Common myeloid progenitor, CD34-positive (primary cell): ENCODE data around the gene ZNF668.
A peak's percentile ranks its signal among the peaks of the same experiment; 100 is the strongest.

Experiments used
- CTCF ChIA-PET: fragments of 350-600 bp; sonication (Branson Sonifier 250); formaldehyde crosslinking; loops from one replicate; lab custom pipeline; 2021; ENCODE audit warnings: antibody characterized with exemption; lab: Charles Lee
- POLR2A ChIA-PET: fragments of 350-600 bp; sonication (Branson Sonifier 250); formaldehyde crosslinking; loops from one replicate; lab custom pipeline; 2021; ENCODE audit warnings: antibody characterized with exemption; lab: Charles Lee
- DNase-seq, 3 donors: peaks; one replicate each; pipeline versions ENCODE4 v3.0.0 to v3.0.0-alpha.2; 2013
- H3K27ac ChIP-seq, 2 experiments: 1 replicate in 1 of 2; 2 replicates in 1 of 2; pipeline ENCODE4 v1.7.0; 2013; ENCODE audit warnings: inconsistent platforms in 2 of 2, low read length in 2 of 2, mild to moderate bottlenecking in 2 of 2, low read depth in 1 of 2, moderate library complexity in 1 of 2; ENCODE audit not compliant: severe bottlenecking in 2 of 2, insufficient read depth in 1 of 2, poor library complexity in 1 of 2
- H3K27me3 ChIP-seq, 5 experiments: replicated peaks in 2 of 5; 1 replicate in 3 of 5; 2 replicates in 2 of 5; pipeline versions ENCODE4 v1.6.1 to v1.7.0; 2013; ENCODE audit warnings: low read length in 4 of 5, mild to moderate bottlenecking in 2 of 5, moderate library complexity in 2 of 5, inconsistent platforms in 1 of 5; ENCODE audit not compliant: insufficient read depth in 5 of 5, control insufficient read depth in 4 of 5
- H3K36me3 ChIP-seq, 4 experiments: 1 replicate in 2 of 4; 2 replicates in 2 of 4; pipeline versions ENCODE4 v1.6.1 to v1.7.0; 2013; ENCODE audit warnings: low read length in 3 of 4, control low read depth in 1 of 4, mild to moderate bottlenecking in 1 of 4; ENCODE audit not compliant: control insufficient read depth in 4 of 4, insufficient read depth in 4 of 4
- H3K4me1 ChIP-seq, 4 experiments: 1 replicate in 3 of 4; 2 replicates in 1 of 4; pipeline versions ENCODE4 v1.6.1 to v1.7.1; 2013; ENCODE audit warnings: low read length in 3 of 4, mild to moderate bottlenecking in 3 of 4, control low read depth in 1 of 4, inconsistent platforms in 1 of 4, moderate library complexity in 1 of 4; ENCODE audit not compliant: control insufficient read depth in 4 of 4, insufficient read depth in 4 of 4; ENCODE audit errors: control extremely low read depth in 1 of 4
- H3K4me3 ChIP-seq, 7 experiments: 1 replicate in 4 of 7; 2 replicates in 3 of 7; pipeline versions ENCODE4 v1.5.1 to v1.7.0; 2013; ENCODE audit warnings: mild to moderate bottlenecking in 7 of 7, low read length in 6 of 7, moderate library complexity in 6 of 7, inconsistent platforms in 2 of 7, low read depth in 2 of 7, control low read depth in 1 of 7; ENCODE audit not compliant: insufficient read depth in 4 of 7, control insufficient read depth in 1 of 7; ENCODE audit errors: extremely low read depth in 1 of 7
- H3K9me3 ChIP-seq, 5 experiments: 1 replicate in 4 of 5; 2 replicates in 1 of 5; pipeline versions ENCODE4 v1.6.1 to v1.7.1; 2013; ENCODE audit warnings: low read length in 4 of 5, mild to moderate bottlenecking in 2 of 5, inconsistent platforms in 1 of 5, low read depth in 1 of 5, moderate library complexity in 1 of 5; ENCODE audit not compliant: control insufficient read depth in 4 of 5, insufficient read depth in 2 of 5; ENCODE audit errors: control extremely low read depth in 1 of 5
- WGBS: methylation state at CpG from one replicate; pipeline ENCODE4 v1.1.5; 2013; ENCODE audit not compliant: insufficient coverage; 5-methylcytosine and 5-hydroxymethylcytosine counted together

The ZNF668 gene

DNA sequence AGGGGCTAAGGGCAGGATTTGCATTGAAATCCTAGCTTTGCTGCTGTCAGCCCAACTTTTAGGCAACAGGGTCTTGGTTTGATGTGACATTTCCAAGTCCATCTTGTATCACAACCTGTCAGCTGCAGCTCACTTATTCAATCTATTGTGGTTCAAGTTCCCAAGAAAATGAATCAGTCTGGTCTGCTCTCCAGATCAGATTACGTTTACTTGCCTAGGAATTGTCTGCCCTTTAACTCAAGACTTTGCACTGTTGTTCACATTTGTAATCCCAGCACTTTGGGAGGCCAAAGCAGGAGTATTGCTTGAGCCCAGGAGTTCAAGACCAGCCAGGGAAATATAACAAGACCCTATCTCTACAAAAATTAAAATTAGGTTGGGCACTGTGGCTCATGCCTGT is 30.7 kb downstream of the ZNF668 start:
- whole genome bisulfite sequencing, result 100% methylated on average over 1 of the region's 1 CpG
- no peaks in the 10 kb centered on the region for H3K27me3 ChIP-seq
- no peak for DNase-seq
- peaks cover 17 to 46% (median 26%) of the 10 kb centered on the region in 4 experiments for H3K36me3 ChIP-seq
- H3K4me1 ChIP-seq, result peaks cover 0 to 2% (median 1%) of the 10 kb centered on the region in 4 experiments
- no peaks in the 10 kb centered on the region for H3K9me3 ChIP-seq
- POLR2A ChIA-PET, result no interaction called here
- CTCF ChIA-PET, result interaction anchor here (1.6 kb wide), 1 partner anchor 58 kb away, joined by 4 read pairs; the partner anchor contains the start of gene HSD3B7
- H3K27ac ChIP-seq, result no peak overlapping the region
- H3K4me3 ChIP-seq, result no peak overlapping the region

GRCh38 chr16:31042866-31043265 is 31.2 kb downstream of the ZNF668 start:
- Histone ChIP-seq H3K4me1 (no peaks in the 10 kb centered on the region), H3K27ac (no peak overlapping the region), H3K36me3 (peaks cover 17 to 50% (median 31%) of the 10 kb centered on the region in 4 experiments), H3K9me3 (no peaks in the 10 kb centered on the region), H3K4me3 (no peak overlapping the region), H3K27me3 (no peaks in the 10 kb centered on the region)
- WGBS, result 97% methylated on average over 10 of the region's 10 CpGs
- no peak for DNase-seq
- ChIA-PET POLR2A (no interaction called here), CTCF (interaction anchor here (0.8 to 1.6 kb wide), 4 partner anchors 15 to 58 kb away, joined by 3 to 4 read pairs (median 4); partner anchors contain the start of gene HSD3B7)

DNA sequence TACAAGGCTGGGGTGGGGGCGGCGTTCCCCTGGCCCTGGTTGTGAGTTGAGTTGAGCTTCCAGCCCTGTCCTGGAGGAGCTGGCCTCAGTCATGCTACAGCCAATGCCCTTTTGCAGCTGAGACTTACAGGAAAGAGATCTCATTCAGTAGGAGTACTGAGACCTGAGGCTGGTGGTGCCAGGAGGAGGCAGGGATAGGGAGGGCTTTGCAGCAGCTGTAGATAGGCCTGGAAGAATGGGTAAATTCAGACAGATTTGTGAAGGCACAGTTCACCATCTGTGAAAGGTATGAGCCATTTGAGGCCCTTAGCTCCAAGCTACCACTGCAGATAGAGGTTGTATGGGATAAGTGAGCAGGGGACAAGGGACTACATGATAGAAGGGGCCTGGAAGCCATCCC is 35.0 kb downstream of the ZNF668 start:
- Histone ChIP-seq H3K4me3 (no peak overlapping the region), H3K27me3 (no peaks in the 10 kb centered on the region), H3K4me1 (peaks cover 0 to 11% (median 6%) of the 10 kb centered on the region in 4 experiments), H3K9me3 (no peaks in the 10 kb centered on the region), H3K36me3 (peaks cover 22 to 75% (median 42%) of the 10 kb centered on the region in 4 experiments), H3K27ac (no peak overlapping the region)
- CTCF ChIA-PET, result interaction anchor here (1.4 to 1.9 kb wide), 2 partner anchors 12 to 26 kb away, joined by 3 to 7 read pairs; no protein-coding TSS in a partner anchor
- POLR2A ChIA-PET, result interaction anchor here (1.6 kb wide), 1 partner anchor 35 kb away, joined by 3 read pairs; the partner anchor contains the start of genes ZNF646 and ZNF668
- WGBS, result 100% methylated on average over 2 of the region's 2 CpGs
- no peak for DNase-seq

- H3K27ac ChIP-seq, result no peak overlapping the region
- H3K4me3 ChIP-seq, result no peak overlapping the region
- ChIA-PET POLR2A (interaction anchor here (0.7 kb wide), 1 partner anchor 33 kb away, joined by 3 read pairs; no protein-coding TSS in a partner anchor), CTCF (interaction anchor here (0.5 to 2.7 kb wide), 2 partner anchors 52 to 415 kb away, joined by 3 to 11 read pairs; partner anchors contain the start of gene HSD3B7)
- H3K4me1 ChIP-seq, result peaks cover 3 to 26% (median 20%) of the 10 kb centered on the region in 4 experiments
- no peaks in the 10 kb centered on the region for H3K27me3 ChIP-seq
- H3K36me3 ChIP-seq, result peaks cover 18 to 55% (median 31%) of the 10 kb centered on the region in 4 experiments
- no peaks in the 10 kb centered on the region for H3K9me3 ChIP-seq
- no peak for DNase-seq
- 100% methylated on average over 1 of the region's 2 CpGs for WGBS
Measured at GRCh38 chr16:31036691-31037090, 37.3 kb downstream of the ZNF668 start.

DNA sequence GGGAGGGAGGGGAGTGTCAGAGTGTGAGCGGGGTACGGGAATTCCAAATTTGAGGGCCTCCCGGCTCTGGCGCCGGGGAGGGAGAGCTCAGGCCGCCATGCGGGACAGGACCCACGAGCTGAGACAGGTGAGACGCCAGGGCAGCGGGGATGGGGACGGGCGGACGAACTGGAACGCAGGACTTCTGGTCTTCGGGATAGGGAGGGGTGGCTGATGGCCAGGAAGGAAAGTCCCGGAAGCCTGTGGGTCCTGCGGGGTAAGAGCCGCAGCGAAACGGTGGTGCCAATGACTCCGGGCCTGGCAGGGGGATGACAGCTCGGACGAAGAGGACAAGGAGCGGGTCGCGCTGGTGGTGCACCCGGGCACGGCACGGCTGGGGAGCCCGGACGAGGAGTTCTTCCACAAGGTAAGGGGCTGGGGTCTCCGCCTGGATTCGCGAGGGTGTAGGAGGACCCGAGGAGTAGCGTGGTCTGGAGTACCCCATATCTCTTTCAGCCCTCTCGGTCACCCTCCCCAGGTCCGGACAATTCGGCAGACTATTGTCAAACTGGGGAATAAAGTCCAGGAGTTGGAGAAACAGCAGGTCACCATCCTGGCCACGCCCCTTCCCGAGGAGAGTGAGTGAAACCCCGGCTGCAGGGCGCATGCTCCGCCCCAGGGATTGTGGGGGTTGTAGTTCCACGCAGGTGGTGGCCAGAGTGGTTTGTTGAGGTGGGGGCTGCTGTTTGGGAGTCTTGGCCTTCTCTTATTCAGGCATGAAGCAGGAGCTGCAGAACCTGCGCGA is 40.1 kb downstream of the ZNF668 start:
- Histone ChIP-seq H3K9me3 (no peaks in the 10 kb centered on the region), H3K27ac (peak overlapping the region; percentile 96 to 97), H3K36me3 (peaks cover 5 to 35% (median 21%) of the 10 kb centered on the region in 4 experiments), H3K4me3 (peak overlapping the region; percentile 79 to 100 (median 94)), H3K27me3 (no peaks in the 10 kb centered on the region), H3K4me1 (peaks cover 3 to 26% (median 21%) of the 10 kb centered on the region in 4 experiments)
- POLR2A ChIA-PET, result interaction anchor here (0.6 to 1.8 kb wide), 4 partner anchors 31 to 51 kb away, joined by 3 to 12 read pairs (median 3); partner anchors contain the start of genes ZNF646 and ZNF668
- peak; percentile 83 to 87 (median 85) for DNase-seq
- CTCF ChIA-PET, result interaction anchor here (1.0 kb wide), 2 partner anchors 40 to 49 kb away, joined by 3 read pairs; partner anchors contain the start of genes HSD3B7, ZNF646 and ZNF668
- WGBS, result 2% methylated on average over 28 of the region's 47 CpGs

DNA sequence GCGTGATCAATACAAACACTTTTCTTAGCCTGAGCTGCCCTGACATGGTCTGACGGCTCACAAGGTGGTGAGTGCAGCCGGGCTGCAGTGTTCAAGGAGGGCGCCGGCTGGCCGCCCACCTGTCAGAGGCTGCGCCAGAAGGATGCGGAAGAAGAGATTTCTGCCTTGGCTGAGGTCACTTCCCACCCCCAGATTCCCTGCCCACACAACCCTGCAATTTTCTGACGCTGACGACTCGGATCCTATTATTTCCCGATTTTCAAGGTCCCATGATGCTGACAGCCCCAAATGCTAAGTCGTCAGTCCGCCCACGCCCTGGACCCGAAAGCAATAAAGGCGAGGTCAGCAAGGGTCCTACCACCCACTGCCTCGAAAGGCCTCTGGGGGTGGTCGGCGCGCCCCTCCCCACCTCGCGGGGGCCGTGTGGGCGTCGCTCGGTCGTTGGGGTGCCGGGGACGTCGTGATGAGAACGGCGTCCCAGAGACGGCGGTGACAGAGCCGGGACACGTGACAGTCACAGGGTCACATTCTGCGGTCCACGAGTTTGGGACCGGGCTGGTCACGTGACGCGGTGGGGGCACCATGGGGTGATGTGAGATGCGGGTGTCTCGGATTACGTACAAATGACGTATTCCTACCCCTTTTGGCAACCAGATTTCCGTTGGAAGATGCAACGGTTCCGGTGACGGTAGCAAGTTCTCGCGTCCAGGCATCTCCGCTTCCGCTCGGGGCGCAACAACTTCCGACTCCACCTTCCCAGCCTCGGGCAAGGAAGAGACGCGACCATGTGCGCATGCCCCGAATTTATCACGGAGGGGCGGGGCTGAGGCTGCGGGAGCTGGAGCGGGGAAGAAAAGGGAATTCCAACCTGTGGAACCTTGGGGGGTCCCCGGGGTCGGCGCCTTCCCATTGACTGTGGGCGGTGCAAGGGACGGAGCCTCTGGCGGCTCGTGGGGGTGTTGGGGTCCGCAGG is 41.0 kb downstream of the ZNF668 start, which contains the start of gene STX4:
Gene STX4, plus strand, starts transcription at position 823 of the 973 bp plus-strand sequence. CDS start 248 bp downstream, outside the sequence.
- DNase-seq, result peak; percentile 100
- Histone ChIP-seq H3K4me1 (peaks cover 3 to 26% (median 21%) of the 10 kb centered on the region in 4 experiments), H3K4me3 (peak within 1 kb of the TSS; percentile 79 to 100 (median 94)), H3K36me3 (peaks cover 5 to 26% (median 12%) of the 10 kb centered on the region in 4 experiments), H3K9me3 (no peaks in the 10 kb centered on the region), H3K27ac (peak within 1 kb of the TSS; percentile 96 to 97), H3K27me3 (no peaks in the 10 kb centered on the region)
- WGBS, result under 1% methylated on average over 64 of the region's 75 CpGs
- POLR2A ChIA-PET, result interaction anchor here (0.6 to 1.8 kb wide), 3 partner anchors 32 to 50 kb away, joined by 3 to 12 read pairs (median 3); partner anchors contain the start of genes ZNF646 and ZNF668
- CTCF ChIA-PET, result interaction anchor here (1.0 kb wide), 2 partner anchors 41 to 48 kb away, joined by 3 read pairs; partner anchors contain the start of genes HSD3B7, ZNF646 and ZNF668
